ENCODE results near the gene ARHGAP15.

ARHGAP15 gene

DNA sequence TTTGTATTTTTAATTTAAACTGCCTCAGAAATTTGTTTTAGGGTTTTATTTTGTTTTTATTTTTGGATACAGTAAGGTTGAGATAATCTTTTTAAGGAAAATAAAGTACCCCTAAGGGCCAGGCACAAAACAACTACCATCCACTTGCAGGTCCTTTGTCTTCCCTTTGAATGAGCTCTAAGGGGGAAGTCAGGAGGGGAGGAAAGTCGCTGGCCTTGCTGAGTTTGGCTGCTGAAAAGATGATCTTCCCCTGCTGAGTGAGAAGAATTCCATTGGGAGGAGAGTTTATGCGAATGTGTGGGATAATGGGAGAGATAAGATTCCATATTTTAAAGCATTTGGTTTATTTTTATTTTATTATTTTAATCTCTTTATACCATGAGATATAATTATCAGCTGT lies 100.7 kb downstream of the ARHGAP15 start:
- DNase-seq = no peak

DNA sequence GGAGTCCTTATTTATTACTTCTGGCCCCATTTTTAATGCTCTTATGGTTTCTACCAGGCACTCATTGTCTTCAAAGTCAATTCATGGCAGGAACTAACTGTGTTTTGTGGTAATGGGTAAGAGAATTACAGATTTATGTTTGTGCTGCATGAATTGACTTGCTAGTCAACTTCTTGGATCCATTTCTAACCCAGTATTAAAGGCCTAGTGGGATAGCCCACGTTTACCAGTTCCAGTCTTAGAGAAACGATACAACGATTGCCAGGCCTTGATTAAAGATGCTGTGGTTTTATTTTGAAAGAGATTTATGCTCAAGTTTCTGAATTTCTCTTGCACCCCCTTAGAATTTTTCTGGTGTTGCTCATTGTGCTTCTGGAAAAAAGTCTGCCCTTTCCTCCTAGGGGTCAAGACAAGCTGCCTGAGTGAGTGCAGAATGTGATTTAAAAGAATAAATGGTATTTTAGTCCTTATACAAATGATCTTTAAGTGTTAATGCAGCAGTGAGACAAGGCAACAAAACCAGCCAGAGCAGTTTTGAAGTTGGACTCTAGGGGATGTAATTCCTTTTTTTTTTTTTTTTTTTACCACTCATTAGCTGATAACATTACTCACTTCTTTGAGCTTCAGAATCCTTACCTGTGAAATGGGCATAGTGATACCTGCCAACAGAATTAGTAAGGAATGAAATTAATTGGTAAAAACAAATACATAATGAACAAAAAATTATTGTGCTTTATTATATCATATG lies 101.5 kb downstream of the ARHGAP15 start:
- DNase-seq = no peak

DNA sequence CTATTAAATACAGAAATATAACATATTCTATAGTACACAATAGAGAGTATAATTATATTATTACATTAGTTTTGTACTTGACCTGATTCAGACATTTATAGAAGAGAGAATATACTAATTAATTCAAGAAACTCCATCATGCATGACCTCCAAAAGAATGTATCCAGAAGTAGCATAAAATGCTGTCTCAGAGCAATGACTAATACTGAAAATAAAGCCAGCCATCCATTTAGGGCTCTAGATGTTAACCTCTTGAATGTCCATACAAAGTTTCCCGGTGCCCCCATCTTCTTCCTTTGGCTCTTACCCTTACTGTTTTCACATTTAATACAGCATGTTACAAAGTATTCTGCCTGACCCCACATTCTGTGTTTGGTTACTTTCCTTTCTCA lies 102.0 kb downstream of the ARHGAP15 start:
- DNase-seq = no peak

DNA sequence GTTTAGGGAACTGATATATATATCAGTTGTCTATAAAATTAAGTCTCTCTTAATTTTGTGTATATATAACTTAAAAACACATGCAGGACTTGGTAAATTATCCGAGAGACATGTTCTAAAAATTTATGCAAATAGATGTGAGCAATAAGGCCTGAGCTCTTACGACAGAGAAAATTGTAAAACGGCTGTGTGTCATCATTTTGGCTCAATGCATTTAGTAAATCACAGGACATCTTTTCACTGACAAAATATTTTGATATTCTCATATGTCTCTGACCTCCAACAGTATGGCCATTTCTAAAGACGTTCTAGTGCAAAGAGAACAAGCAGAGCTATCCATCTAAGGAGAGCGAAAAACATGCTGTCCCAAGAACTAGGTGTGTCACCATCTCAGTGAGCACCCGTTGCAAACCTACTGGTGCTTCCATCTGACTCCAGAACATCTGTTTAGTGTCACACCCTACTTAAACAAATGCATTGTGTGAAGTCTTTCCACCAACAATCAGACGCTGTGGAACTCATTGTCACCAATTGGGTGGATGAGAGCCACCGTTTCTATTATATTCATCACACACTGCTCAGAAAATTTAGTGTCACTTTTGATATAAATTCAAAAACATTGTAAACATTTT lies 108.0 kb downstream of the ARHGAP15 start:
- DNase-seq = no peak

DNA sequence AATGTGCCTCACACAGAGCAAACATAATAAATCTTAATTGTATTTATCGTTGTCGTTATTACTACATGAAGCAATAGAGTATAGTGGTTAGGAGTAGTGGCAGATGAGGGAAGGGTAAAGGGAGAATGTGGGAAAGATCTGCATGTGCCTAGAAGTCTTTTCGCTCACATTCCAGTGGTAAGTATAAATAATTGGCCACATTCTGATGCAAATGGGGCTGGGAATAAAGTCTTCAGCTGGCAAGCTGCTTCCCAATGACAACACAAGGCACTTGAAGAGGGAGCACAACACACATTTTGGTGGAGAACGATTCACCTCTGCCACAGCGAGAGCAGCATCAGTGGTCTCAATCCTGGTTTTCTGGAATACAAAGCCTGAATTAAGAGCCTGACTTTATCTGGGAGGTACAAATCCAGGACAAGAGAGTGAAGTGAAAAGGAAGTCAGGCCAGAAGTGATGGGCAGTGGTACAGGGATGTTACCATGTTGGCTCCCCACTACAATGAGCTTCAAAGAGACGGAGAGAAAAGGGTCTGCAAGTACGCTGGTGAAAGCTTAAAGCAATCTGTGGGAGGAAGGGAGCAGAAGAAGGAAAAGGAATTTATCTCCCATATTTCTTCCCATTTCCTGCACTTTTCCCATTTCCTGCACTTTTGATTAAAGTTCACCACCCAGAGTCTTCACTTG lies 112.3 kb downstream of the ARHGAP15 start:
- DNase-seq = no peak

DNA sequence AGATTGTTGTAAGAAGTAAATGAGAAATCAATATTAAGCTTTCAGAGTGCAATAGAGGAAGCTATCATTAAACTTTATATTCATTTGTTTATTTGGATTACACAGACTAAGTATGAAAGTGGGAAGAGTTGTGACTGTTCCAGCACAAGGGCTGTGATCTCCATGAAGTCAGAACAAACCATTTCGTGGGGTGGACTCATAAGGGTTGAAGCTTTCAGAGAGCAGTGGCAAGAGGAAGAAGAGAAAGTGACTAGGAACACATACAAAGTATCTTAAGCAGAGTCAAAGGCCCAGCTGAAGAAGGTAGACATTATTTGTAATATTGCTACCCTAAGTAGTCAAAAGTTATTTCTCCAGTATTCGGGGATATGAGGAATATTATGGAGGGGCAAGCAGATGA lies 117.0 kb downstream of the ARHGAP15 start:
- no peak for DNase-seq

DNA sequence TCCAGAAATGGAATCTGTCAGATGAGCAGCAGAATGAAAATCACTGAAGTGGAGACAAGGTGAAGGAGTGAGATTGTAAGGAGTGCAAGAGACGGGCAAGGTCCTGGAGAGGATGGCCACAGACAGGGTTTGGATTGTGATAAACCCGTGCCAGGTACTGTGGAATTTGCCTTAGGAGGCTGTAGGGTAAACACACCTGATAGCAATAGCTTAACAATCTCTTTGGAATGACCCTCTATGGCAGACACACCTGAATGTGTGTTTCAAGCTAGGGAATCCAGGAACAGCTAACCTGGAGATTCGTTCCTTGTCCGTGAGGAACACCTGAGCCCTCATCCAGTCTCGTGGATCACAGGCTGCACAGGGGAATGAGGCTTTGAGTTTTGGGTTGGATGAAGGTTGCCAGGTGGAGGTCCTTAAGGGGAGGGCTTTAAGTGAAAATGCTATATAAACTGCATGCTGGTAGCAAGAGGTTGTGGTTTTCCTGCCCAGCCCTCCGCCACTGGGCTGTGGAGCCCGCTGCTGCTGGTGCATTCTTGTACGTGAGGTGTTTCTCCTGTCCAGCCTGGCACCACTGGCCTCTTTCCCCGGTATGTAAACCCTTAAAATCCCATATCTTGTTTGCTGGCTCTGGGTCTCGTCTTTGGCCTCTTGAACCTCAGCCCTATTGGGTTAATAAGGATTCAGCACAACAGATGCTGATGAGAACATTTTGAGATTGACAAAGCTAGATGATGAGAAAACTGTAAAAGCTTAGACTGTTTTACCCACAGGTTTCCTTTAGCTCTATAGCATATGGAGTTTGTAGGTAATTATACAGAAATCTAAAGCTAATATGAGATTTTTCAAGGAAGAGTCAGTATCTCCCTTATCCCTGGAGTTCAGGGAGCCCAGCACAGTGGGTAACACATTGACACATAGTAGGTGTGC lies 117.9 kb downstream of the ARHGAP15 start:
- no peak for DNase-seq

DNA sequence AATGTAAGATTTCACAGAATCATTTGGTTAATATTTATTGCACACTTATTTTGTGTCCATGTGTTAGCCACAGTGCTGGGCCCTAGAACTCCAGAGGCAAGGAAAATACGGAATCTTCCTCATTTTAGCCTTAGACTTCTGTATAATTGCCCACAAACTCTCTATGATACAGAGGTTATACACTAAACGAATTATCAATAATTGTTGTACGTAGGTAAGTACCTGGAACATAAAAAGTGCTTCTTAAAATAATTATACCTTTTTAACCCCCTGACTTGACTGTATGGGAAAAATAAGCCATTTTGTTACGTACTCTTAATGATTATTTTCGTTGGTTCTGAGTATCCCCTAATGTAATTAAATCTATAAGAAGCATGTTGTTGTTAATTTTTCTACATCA lies 119.4 kb downstream of the ARHGAP15 start:
- DNase-seq = no peak

DNA sequence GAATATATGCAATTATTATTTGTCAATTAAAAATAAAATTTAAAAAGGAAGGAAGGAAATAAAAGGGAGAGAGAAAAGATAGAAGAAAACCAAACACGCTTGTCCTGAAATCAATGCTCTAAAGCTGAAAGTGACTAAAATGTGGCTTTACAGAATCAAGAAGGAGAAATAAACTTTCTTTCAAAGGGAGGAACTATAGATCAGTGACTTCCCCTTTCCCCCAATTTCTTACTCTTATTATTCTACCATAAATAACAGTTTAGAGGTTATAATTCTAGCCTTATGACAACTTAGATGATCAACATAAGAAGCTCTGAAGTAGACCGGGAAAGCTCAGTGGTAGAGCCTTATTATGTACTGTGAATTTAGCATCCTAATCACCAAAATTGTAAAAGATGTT lies 122.5 kb downstream of the ARHGAP15 start:
- no peak for DNase-seq

DNA sequence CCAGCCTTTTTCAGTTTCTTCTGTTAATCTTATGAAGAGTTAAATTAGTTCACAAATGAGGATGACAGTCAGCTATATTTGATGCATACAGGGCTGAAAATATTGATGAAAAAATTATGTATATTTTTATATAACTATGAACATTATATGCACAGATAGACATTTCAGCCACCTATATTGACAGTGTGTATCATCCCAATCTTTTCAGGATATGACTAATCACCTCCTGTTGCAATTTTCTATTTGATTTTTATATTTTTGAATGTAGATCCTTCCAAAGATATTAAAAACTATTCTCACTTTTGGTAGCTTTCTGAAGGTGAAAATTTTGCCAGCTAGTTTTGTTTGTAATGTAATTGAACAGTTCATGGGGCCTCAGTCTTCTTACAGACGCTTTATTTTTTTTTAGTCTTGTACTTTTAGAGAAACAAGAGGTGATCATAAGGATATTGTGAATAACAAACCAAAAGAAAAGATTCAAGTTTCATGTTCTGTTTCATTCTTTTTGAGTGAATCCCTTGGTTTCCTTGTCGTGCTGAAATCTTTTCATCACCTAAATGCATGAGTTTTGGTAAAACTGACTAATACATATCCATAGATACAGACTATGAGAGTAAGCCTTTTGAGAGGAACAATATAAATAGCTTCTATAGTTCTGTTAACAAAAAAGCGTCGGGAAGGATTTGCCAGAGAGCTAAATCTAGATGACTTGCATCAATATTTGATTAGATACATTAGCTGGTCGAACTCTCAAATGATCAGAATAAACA lies 123.1 kb downstream of the ARHGAP15 start:
- no peak for DNase-seq

DNA sequence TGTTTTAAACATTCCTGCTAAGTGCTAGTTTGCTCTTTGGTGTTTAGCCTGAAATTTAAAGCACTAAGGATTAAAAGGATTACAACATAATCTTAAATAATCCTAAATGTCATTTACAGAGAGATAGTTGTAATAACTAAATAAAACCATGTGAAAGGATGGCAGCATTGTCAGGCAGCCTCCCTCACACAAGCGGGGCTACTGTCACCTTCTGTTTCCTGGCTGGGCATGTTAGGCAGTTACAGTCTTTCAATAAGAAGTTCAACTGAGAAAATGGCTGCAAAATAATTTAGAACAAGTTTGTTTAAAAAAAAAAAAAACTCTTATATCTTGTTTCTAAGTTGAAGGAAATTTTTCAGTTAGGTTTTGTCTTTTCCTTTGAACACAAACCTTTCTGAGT lies 124.9 kb downstream of the ARHGAP15 start:
- DNase-seq = no peak

DNA sequence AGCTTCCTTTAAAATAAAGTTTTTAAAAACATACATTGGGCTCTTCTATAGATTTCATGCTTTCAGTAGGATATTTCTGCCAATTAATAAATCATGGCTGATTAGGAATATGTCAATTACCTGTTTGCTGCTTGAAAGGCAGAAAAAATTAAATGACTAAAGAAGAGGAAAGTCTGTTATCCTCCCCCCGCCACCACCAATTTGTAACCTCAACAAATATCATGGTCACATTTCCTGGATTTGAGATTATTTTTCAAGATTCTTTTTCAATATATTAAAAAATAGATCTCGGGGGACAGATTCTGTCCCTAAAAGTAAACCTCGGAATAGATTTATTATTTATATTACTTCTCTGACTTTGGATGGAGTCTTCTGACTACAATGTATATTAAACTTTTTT lies 125.9 kb downstream of the ARHGAP15 start:
- DNase-seq = no peak

DNA sequence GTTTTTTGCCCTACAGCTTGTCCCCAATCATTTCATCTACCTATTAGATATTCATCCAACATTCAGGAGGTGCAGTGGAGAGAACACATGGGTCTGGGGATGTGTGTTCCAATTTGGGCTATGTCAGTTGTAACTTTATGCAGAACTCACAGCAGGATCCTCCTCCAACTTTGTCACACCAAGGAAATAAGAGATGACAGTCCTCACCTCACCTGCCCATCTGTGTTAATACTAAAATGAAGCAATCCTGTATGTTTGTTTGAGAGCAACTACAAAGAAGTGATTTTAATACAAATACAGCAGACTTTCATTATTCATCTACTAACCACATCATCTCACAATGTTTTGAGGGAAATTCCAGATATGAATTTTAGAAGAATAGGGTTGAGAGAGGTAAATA lies 126.7 kb downstream of the ARHGAP15 start:
- DNase-seq = no peak

DNA sequence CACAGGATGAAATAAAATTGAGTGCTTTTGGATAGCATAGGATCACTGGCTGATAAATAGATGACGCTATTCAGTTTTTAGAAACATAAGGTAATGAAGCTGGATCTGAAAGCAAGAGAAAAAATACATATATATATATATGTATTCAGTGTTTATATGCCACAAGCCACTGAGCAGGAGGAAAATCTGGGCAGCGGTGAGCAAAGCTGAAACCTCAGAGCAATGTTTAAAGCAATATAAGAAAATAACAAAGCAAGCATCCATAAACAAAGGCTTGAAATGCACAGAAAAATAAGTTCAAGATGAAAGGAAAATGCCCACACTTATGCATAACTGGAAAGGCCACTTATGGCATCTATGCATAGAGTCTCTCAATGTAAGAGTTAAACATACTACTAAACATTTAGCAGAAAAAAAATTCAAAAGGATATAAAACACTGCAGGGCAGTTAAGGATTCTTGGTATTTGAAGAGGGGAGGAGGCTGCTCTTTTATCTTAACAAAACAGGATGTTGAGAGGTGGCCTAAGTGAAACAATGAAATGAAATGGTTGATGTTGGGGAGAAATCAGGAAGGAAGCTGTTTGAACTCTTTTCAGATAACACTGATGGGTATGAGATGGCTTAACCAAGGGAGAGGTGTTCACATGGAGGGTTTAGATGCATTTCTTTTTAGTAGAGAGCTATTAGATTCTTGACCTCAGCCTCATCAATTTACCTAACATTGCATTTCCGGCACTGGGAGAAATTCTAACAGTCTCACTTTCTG lies 129.1 kb downstream of the ARHGAP15 start:
- no peak for DNase-seq

DNA sequence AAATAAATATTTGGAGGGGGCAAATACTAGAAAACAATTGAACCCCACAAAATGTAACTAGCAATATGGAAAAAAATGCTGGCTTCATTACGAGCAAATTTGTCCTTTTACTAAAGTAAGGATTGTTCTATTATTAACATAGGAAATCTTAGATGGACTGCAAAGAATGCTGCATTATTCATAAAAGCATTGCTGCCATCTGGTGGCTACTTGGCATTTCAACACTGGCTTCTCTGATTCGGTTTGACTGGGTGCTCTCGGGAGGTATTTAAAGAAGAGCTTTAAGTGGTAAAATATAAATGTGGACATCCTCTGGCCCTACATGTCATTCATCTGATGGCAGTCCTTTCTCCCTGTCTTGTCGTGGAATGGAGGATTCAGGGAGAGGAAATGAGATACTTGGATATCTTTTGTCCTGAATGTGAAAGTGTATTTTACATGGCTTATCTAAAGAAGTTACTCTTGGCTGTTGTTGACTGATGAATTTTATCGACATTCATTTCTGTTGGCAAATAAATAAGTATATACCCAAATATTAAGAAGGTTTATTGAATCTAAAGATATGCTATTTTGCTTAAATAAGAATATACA lies 130.2 kb downstream of the ARHGAP15 start:
- peak; percentile 63 for DNase-seq

DNA sequence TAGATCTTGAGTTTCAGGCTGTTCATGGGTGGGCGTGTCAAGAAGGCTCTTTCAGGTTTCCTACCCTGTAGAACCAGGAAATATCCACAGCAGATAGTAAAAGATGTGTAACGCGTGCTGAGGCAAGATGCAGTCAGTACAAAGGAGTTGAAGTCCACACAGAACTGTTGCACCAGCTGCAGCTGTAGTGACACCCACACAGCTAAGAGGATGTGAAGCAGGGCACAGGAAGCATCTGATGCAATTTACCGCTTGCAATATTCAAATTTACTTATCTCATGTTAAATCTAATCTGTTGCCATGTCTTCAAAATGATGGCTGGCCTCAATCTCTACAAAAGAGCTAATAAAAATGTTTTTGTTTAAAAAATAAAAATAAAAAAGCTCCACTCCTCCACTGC lies 132.8 kb downstream of the ARHGAP15 start:
- DNase-seq = no peak

DNA sequence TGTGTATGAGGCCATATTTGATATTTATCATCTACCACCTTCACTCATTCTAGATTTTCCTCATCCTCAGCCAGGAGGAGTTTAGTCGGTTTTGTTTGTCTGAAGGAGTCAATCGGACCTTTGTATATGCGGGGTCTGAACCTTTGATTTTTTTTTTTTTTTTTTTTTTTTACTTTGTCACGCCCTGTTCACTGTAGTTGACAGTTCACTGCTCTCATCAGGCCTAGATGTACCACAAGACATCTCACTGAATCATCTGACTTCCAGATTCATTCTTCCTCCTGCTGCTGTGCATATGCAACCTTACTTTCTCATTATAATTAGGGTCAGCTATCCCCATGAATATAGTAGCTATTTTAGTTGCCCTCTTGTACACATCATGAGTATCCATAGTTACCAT lies 133.2 kb downstream of the ARHGAP15 start:
- DNase-seq = no peak

DNA sequence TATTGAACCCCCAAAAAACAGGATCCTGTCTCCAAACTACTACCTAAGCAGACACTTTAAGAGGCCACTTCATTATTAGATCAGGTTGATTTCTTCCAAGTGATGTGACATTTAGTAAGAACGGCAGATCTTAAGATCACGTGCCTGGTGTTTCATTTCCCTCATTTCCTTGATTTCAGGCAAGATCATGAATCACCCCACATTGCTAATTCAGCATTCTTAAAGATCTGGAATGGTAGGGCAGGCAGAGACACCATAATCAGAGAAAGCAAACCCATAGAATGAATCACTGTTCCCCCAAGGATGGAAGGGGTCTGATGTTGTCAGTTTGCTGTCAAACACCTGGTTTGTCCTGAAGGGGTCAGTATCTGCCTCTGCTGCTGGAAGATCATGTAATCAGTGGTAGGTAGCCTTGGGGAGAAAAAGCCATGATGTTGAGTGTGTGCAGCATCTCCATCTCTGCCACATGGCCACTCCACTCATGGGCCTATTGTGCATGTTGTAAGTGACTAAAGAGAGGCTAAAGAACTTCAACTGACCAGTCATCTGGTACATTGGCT lies 133.9 kb downstream of the ARHGAP15 start:
- no peak for DNase-seq

DNA sequence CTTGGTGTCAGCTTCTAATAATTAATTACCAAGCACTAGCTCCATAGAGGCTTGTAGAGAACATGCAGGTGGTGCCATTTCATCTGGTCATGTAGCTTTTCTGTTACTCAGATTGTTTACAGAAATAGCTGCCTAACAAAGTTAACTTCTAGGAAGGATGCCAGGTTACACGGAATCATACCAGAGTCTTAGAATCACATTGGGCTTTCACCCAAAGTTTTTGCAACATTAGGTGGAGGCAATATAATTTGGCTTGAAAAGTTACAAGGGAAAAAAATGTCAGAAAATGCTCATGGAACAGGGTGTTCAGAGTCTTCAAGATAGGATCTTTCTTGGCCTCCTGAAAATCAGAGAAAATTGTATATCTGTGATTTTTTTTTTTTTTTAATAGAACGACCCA lies 135.6 kb downstream of the ARHGAP15 start:
- DNase-seq = no peak

DNA sequence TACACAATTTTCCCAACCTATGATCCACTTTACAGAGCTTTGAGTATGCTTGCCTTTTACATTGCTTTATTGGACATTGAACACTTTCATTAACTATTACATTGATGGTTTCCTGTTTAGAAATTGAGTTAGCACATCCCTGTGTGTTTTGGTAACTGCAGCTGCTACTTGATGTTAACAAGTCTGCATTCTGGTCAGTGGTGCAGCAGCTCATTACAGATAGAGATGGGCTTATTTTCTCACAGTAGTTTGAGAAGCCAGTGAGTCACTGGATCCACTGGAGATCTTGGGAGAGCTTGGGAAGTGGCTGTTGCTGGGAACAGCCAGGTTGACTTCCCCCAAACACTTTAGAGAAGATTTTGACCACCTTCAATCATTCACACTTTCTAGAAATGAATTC lies 150.5 kb downstream of the ARHGAP15 start:
- DNase-seq = no peak

All from right forelimb (tissue), 1 donor.